ENCODE measurements around the gene E2F6. TPM values are rescaled to one million over a fixed set of nuclear protein-coding genes. Genes with fewer than 3 reads are reported as not detected.
"Not testable (repeated sequence)": the region's sequence is repeated elsewhere in the genome, so short reads cannot be mapped to it uniquely, and the experiment has no call there.

E2F6 gene
- total RNA-seq, 1 donor from 2014 or later, result 12.0 TPM

- intact Hi-C loops (cut with micrococcal nuclease), result no loop called here
Observed at GRCh38 chr2:11416186-11416585, 49.8 kb downstream of the E2F6 start.

DNA sequence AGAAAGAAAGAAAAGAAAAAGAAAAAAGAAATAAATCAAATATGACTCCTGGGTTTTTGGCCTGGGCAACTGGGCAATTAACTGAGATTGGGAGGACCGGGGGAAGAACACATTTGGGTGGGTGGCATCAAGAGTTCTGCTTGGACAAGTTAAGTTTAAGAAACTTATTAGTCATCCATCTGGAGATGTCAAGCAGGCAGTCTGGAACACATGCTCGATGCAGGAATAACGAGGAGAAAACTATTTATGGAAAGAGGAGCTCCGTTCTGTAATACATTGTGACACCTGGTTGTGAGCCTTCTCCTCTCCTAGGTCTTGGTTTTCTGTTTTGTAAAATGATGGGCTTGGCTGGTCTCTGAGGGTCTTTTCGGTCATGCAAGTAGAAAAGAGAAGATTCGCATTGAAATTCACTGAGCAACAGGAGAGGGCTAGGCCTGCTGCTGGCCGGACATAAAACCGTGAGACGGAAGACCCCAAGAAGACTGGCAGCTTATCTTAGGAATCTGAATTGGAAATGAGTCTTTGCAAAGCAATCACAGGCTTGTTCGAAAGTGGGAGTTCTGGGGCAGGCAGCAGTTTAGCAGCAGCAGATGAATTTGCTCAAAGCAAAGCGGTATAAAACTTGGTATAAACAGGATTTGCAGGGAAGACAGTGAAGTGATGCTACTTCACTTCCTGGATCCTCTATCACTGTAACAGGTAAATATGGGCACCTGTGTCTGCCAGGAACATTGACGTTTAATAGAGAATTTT is 51.4 kb downstream of the E2F6 start:
- intact Hi-C loops (cut with micrococcal nuclease), result no loop called here

- intact Hi-C loops (cut with micrococcal nuclease), result no loop called here
Observed at GRCh38 chr2:11412449-11412810, 53.5 kb downstream of the E2F6 start.

GRCh38 chr2:11411768-11412448 is 54.1 kb downstream of the E2F6 start:
- intact Hi-C loops (cut with micrococcal nuclease), result no loop called here

- intact Hi-C loops (cut with micrococcal nuclease), result no loop called here
Observed at GRCh38 chr2:11411244-11411643, 54.7 kb downstream of the E2F6 start.

DNA sequence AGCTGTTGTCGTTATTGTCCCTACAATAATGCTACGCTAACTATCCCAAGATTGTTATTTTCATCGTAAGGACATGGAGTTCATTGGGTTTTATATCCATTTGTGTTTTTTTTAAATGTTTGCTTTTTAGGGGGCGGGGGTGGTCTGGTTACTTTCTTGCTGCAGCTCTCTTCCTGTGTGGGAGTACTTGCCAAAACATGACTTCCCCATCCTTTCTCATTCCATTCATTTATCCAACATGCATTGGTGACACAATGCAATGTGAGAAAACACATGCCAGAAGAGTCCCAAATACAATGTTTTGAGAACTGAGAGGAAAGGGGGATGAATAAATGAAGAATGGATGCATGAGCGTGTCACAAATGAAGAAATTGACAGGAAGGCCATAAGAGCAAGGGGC is 55.9 kb downstream of the E2F6 start:
- intact Hi-C loops (cut with micrococcal nuclease), result no loop called here

- intact Hi-C loops (cut with micrococcal nuclease), result no loop called here
Observed at GRCh38 chr2:11409572-11409959, 56.4 kb downstream of the E2F6 start.

DNA sequence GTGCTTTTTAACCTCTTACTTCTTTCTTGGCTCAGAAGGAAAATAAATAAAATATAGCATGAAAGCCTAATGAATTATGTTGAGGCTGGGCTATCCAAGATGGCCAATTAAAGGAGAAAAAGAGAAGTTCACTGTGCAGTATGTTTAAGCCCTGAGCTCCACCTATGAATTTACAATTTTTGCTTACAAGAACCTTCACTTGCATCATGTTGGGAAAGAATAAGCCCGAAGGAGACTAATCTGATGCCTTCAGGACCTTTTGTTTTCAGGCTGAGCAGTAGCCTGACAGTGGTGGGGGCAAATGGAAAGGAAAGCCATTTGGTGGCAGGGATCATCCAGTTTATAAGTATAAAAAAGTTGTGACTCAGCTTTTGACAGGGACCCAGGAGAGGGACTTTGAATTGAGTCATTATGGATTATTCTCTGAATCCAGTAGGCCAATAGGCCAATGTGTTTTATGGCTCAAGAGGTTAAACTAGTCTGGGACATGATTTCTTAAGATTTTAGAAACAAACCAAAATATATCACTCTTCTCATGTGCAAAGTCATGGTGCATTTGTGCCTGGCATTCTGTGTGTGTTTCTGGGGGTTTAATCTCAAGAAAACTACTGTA is 56.9 kb downstream of the E2F6 start:
- intact Hi-C loops (cut with micrococcal nuclease), result no loop called here

- intact Hi-C loops (cut with micrococcal nuclease), result no loop called here
Observed at GRCh38 chr2:11407413-11407812, 58.5 kb downstream of the E2F6 start.

GRCh38 chr2:11406958-11407381 is 59.0 kb downstream of the E2F6 start:
- intact Hi-C loops (cut with micrococcal nuclease), result no loop called here

DNA sequence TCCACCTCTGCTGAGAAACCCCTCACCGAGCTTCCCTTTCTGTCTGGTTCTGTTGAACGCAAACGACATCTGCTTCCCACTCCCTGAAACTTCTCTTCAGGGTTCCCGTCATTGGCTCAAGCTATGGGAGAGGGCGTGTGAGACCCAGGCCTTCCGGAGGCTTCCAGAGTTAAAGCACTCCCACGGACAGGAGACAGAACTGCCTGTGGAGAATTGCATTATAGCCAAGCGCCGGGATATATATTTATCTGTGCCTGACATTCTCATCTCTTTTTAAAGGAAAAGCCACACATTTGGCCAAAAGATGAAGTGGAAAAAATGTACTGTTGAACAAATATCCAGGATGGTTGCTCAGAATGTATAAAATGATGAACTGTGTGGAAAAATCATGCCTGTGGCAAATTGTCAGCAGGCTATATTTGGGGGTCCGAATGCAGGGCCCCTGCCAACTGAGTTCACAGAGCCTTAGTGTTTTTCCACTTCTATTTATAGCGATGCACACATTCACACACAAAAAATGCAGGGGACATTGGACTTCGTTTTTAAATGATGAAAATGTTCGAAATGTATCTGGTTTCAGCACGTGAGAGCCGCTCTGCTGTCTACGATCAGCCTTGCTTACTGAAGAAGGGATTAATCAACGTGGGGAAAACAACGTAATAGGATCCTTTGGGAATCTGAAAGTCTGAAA is 59.5 kb downstream of the E2F6 start:
- intact Hi-C loops (cut with micrococcal nuclease), result no loop called here

GRCh38 chr2:11405599-11406266 is 60.2 kb downstream of the E2F6 start:
- intact Hi-C loops (cut with micrococcal nuclease), result no loop called here

DNA sequence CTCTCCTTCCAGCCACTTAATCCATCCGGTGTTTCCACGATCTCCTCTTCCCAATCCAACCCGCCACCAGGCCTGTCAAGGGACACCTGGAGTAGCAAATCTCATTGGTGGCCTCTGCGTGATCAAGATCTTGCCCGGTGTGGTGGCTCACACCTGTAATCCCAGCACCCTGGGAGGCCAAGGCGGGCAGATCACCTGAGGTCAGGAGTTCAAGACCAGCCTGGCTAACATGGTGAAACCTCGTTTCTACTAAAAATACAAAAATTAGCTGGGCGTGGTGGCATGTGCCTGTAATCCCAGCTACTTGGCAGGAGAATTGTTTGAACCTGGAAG is 60.9 kb downstream of the E2F6 start:
- intact Hi-C loops (cut with micrococcal nuclease), result not testable (repeated sequence)

- intact Hi-C loops (cut with micrococcal nuclease), result no loop called here
Observed at GRCh38 chr2:11404376-11405073, 61.4 kb downstream of the E2F6 start.

- intact Hi-C loops (cut with micrococcal nuclease), result no loop called here
Observed at GRCh38 chr2:11402436-11402835, 63.5 kb downstream of the E2F6 start.

DNA sequence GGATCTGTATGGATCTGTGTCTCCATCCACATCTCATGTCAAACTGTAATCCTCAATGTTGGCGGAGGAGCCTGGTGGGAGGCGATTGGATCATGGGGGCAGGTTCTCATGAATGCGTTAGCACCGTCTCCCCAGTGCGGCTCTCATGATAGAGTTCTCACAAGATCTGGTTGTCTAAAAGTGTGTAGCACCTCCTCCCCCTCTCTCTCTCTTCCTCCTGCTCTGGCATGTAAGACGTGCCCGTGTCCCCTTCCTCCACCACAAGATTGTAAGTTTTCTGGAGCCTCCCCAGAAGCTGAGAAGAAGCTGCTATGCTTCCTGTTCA is 66.6 kb downstream of the E2F6 start:
- intact Hi-C loops (cut with micrococcal nuclease), result no loop called here

DNA sequence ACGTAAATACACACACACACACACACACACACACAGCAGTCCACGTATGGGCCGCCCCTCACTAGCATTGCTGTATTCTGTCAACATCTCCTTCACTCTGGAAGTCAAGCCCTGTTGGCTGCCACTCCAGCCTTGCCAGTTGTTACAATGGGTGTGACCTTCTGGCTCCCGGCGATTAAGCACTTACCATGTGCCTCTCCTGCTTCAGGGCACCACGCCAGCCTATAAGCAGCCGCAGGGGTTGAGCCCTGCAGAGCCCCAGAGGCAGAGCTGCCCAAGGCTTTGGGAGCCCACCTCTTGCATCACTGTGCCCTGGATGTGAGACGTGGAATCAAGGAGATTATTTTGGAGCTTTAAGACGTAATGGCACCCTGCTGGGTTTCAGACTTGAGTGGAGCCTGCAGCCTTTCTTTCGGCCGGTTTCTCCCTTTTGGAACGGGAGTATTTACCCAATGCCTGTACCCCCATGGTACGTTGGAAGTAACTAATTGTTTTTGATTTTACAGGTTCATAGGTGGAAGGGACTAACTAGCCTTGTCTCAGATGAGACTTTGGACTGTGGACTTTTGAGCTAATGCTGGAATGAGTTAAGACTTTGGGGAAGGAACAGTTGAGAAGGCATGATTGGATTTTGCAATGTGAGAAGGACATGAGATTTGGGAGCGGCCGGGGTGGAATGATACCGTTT is 67.1 kb downstream of the E2F6 start:
- intact Hi-C loops (cut with micrococcal nuclease), result no loop called here

GRCh38 chr2:11397513-11397912 is 68.4 kb downstream of the E2F6 start:
- intact Hi-C loops (cut with micrococcal nuclease), result no loop called here

DNA sequence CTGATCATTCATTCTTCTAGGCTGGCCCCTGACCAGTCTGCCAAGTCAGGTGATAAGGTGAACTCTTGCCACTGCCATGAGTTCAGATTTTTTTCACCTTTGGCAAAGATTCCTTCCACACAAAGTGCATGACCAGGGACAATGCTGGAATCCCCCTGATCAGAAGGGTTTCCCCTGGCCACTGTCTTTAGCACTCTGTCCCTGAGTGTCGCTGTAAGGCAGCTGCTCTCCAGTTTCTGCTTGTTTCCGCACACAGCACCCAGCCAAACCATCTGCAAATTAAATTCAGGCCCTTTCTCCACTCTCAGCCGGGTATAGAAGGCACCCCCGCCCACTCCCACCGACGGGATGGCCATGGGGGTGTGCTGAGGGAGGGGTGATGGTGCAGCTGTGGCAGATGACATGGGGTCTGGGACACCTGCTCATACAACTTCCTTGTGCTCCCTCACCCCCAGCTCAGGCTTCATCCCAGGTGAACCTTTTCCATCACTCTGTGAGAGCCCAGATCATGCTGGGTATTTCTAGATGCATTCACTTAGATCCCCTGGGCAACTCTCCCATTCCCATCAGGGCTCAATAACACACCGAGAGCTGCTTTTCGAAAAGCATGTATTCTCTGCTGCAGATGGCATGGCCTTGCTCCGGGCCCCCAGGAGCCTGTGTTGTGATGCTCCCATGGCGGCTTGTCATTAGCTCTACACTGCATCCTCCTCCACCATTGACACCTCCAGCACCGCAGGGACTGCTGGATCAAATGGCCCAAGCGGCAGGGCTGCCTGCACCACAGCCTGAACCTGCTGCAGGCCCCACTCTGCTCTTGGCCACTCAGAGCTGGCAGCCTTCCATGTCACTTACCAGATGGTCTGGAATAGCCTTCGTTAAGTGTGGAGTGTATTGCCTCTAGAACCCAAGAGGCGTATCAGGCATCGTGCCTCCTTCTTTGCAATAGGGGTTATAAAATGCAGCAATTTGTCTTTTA is 69.2 kb downstream of the E2F6 start:
- intact Hi-C loops (cut with micrococcal nuclease), result no loop called here

Measured in T-helper 1 cell treated with Interleukin-12 subunit alpha and Interleukin-12 subunit beta and Interleukin-4 antibody, amounts not matched to agents 30 ng/mL and 1 ng/mL, for 36 hours (primary cell).